Endothelial cell (in vitro differentiated cells): ENCODE measurements around the gene RAB30. TPM values are rescaled to one million over a fixed set of nuclear protein-coding genes. Genes with fewer than 3 reads are reported as not detected.

Source experiments
- DNase-seq: peaks from one replicate; pipeline ENCODE4 v3.0.0; 2021; ENCODE audit warnings: low spot score
- H3K27ac Mint-ChIP-seq: one replicate; pipeline ENCODE4 v1.8.0; 2021; ENCODE audit warnings: mixed read lengths, inconsistent platforms; ENCODE audit not compliant: unreplicated experiment
- H3K27me3 Mint-ChIP-seq: one replicate; pipeline ENCODE4 v1.8.0; 2021; ENCODE audit warnings: mild to moderate bottlenecking, moderate library complexity, mixed read lengths, inconsistent platforms; ENCODE audit not compliant: unreplicated experiment
- H3K36me3 Mint-ChIP-seq: one replicate; pipeline ENCODE4 v1.8.0; 2021; ENCODE audit warnings: mild to moderate bottlenecking, low read depth, mixed read lengths, inconsistent platforms; ENCODE audit not compliant: unreplicated experiment
- H3K4me1 Mint-ChIP-seq: one replicate; pipeline ENCODE4 v1.8.0; 2021; ENCODE audit warnings: mild to moderate bottlenecking, mixed read lengths, inconsistent platforms; ENCODE audit not compliant: unreplicated experiment
- H3K4me3 Mint-ChIP-seq: one replicate; pipeline ENCODE4 v1.8.0; 2021; ENCODE audit warnings: mild to moderate bottlenecking, mixed read lengths, inconsistent platforms; ENCODE audit not compliant: unreplicated experiment
- H3K9me3 Mint-ChIP-seq: one replicate; pipeline ENCODE4 v1.8.0; 2021; ENCODE audit warnings: mixed read lengths, inconsistent platforms; ENCODE audit not compliant: unreplicated experiment
- total RNA-seq: library from RNA; stranded (reverse); fragmentation: NEBNext Ultra II Directional; extraction: Animal tissue kit (Norgen Biotek cat#: 25700); gene quantifications from one replicate; pipeline ENCODE4 v1.2.1, GENCODE V29; 2021; ENCODE audit not compliant: unreplicated experiment
- TF ChIP-seq, protein P1 (sequence below): fragments of 200-600 bp; sonication (generic); IDR thresholded peaks from one replicate; pipeline ENCODE4 v1.5.0; 2021; ENCODE audit warnings: antibody characterized with exemption; ENCODE audit not compliant: unreplicated experiment

The RAB30 gene
- total RNA-seq, 1 donor from 2014 or later, result 18.6 TPM

DNA sequence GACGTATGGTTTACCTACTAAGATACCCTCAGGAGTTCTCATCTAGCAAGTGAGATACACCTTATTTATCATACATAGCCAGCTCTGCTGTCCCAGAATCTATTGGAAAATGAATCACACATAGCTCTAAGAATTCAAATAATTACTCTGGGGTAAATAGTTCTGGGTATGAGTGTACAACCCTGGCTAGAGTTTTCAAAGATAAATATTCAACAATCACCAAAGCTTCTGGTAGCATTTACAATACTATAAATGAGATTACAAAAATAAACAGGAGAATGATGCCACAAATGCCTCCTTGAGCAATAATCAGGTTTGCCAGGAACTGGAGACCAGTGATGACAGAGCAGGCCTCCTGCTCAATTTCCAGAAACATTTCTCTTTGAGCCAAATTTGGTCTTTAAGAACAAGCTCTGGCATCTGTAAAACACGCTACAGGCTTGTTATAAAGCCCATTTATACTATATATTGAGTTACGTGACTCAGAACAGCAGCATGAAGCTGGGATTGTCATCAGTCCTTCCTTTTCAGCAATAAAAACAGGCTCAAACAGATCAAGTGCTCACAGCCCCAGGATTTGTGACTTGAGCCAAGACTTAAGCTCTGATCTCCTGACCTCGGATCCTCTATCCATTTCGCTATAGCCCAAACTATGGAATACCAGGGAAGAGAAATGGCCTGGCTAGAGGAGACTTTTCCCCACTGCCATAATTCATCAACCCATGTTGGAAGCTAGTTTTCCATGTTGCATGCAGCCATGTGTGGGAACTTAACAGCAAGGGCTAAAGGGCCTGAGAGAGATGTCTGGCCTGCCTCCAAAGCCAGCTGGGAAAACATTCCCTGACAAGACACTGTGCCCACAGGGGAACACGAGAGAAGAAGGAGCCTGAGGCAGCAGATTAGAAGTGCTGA, 19.7 kb downstream of the RAB30 start:
- no peaks in the 10 kb centered on the region for H3K9me3 Mint-ChIP-seq
- DNase-seq, result no peak
- H3K27ac Mint-ChIP-seq, result no peak overlapping the region
- no peak overlapping the region for H3K4me3 Mint-ChIP-seq
- H3K27me3 Mint-ChIP-seq, result peaks cover 5% of the 10 kb centered on the region
- TF ChIP-seq, protein P1, sequence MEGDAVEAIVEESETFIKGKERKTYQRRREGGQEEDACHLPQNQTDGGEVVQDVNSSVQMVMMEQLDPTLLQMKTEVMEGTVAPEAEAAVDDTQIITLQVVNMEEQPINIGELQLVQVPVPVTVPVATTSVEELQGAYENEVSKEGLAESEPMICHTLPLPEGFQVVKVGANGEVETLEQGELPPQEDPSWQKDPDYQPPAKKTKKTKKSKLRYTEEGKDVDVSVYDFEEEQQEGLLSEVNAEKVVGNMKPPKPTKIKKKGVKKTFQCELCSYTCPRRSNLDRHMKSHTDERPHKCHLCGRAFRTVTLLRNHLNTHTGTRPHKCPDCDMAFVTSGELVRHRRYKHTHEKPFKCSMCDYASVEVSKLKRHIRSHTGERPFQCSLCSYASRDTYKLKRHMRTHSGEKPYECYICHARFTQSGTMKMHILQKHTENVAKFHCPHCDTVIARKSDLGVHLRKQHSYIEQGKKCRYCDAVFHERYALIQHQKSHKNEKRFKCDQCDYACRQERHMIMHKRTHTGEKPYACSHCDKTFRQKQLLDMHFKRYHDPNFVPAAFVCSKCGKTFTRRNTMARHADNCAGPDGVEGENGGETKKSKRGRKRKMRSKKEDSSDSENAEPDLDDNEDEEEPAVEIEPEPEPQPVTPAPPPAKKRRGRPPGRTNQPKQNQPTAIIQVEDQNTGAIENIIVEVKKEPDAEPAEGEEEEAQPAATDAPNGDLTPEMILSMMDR, result no peak
- H3K36me3 Mint-ChIP-seq, result peaks cover 5% of the 10 kb centered on the region
- H3K4me1 Mint-ChIP-seq, result peaks cover 17% of the 10 kb centered on the region

DNA sequence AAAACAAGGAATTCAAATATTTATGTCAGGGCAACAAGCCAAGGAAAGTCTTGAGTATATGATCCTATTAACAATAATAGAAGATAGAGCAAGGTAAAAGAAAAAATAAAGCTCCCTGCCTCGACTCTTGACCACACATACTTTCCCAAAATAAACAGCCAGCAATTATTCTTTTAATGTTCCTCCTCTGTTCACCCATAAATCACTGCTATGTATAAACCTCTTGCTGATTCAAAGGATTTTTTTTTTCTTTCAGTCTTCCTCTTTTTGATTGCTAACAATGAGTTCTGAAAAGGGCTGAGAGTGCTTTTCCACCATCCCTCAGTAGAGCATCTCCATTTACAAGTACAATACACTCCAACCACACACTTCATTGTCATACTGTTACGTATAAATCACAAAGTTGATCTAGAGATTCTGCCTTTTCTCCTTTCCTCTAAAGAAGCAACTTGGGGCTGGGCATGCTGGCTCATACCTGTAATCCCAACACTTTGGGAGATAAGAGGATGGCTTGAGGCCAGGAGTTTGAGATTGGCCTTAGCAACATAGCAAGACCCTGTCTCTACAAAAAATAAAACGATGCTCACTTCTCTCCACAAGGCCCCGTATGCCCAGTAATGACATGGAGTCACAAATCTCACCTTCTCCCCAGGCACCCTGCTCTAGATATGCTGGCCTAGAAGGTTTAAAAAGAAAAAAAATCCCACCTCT, 24.0 kb downstream of the RAB30 start:
- Mint-ChIP-seq H3K27ac (peak overlapping the region; percentile 34), H3K4me1 (peaks cover 22% of the 10 kb centered on the region)
- DNase-seq, result no peak

DNA sequence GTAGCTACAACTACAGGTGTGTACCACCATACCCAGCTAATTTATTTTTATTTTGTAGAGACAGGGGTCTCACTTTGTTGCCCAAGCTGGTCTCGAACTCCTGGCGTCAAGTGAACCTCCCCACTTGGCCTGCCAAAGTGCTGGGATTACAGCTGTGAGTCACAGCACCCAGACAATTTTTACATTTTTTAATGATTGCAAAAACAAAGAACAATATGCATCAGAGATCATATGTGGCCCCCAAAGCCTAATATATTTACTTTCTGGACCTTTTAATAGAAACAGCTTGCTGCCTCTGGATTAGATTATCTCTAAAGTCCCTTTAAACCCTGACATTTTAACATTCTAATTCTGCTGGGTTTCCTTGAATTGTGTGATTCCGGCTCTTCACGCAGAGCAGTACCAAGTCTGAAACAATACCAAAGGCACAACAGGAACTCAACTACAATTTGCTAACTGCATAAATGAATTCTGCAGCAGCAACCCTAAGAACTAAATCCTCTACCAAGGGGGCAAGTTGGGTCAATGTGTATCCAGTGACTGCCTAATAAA, 25.0 kb downstream of the RAB30 start:
- DNase-seq, result no peak
- no peaks in the 10 kb centered on the region for H3K9me3 Mint-ChIP-seq
- no peak overlapping the region for H3K27ac Mint-ChIP-seq
- H3K36me3 Mint-ChIP-seq, result no peaks in the 10 kb centered on the region
- H3K27me3 Mint-ChIP-seq, result peaks cover 2% of the 10 kb centered on the region
- H3K4me3 Mint-ChIP-seq, result no peak overlapping the region
- peaks cover 22% of the 10 kb centered on the region for H3K4me1 Mint-ChIP-seq
- TF ChIP-seq, protein P1, result no peak

More for the DNA sequence above, 24.0 kb downstream of the RAB30 start:
- Mint-ChIP-seq H3K4me3 (no peak overlapping the region), H3K36me3 (no peaks in the 10 kb centered on the region), H3K9me3 (no peaks in the 10 kb centered on the region), H3K27me3 (peaks cover 2% of the 10 kb centered on the region)
- TF ChIP-seq, protein P1, result no peak

DNA sequence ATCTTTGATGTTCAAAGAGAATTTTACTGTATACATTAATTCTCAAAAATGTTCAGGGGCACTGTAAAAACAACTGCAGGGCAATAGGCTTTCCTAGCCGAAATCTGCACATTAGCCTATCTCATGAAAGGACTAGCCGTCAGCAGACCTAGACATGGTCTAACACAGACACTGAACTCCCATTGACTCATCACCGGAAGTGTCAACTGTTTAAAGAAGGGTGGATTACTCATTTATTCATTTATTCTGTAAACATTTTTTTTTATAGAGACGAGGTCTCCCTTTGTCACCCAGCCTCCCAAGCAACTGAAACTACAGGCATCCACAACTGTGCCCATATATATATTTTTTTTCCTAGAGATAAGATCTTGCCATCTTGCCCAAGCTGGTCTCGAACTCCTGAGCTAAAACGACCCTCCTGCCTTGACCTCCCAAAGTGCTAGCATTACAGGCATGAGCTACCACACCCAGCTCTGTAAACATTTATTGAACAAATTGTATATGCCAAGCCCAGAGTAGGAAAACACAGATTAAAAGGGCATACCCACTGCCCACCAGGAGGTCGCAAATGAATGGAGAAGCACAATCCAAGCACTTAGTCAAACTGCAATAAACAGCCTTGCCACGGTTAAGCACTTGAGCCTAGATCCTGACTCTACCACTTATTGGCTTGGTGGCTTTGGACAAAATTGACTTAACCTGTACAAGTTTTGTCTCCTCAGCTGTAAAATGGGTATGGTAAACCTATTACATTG, 26.6 kb downstream of the RAB30 start:
- Mint-ChIP-seq H3K9me3 (no peaks in the 10 kb centered on the region), H3K4me1 (peaks cover 22% of the 10 kb centered on the region), H3K36me3 (no peaks in the 10 kb centered on the region), H3K4me3 (no peak overlapping the region), H3K27ac (no peak overlapping the region), H3K27me3 (peaks cover 2% of the 10 kb centered on the region)
- TF ChIP-seq, protein P1, result no peak
- DNase-seq, result no peak
